Smooth muscle cell (in vitro differentiated cells): ENCODE results near the gene EPB41L2. TPM values are rescaled to one million over a fixed set of nuclear protein-coding genes. Genes with fewer than 3 reads are reported as not detected.

Experiments used
- DNase-seq: peaks from one replicate; lab custom pipeline; 2025; ENCODE audit not compliant: unreplicated experiment; lab: John Stamatoyannopoulos, UW
- H2AFZ ChIP-seq: fragments of 200-600 bp; sonication (generic); 2 replicates; pipeline ENCODE4 v1.6.0; 2016; ENCODE audit warnings: antibody characterized with exemption, low read depth, mild to moderate bottlenecking
- H3F3A ChIP-seq: fragments of 200-600 bp; sonication (generic); 2 replicates; pipeline ENCODE4 v1.6.0; 2017; ENCODE audit warnings: antibody characterized with exemption, low read depth
- H3K27ac ChIP-seq: fragments of 200-600 bp; sonication (generic); 2 replicates; pipeline ENCODE4 v1.5.1; 2016; ENCODE audit warnings: low read depth, mild to moderate bottlenecking
- H3K27me3 ChIP-seq: fragments of 200-600 bp; sonication (generic); 2 replicates; pipeline ENCODE4 v1.6.1; 2016; ENCODE audit warnings: low read depth, mild to moderate bottlenecking
- H3K36me3 ChIP-seq: fragments of 200-600 bp; sonication (generic); 2 replicates; pipeline ENCODE4 v1.5.1; 2016; ENCODE audit warnings: low read depth
- H3K4me1 ChIP-seq: fragments of 200-600 bp; sonication (generic); 2 replicates; pipeline ENCODE4 v1.5.1; 2016; ENCODE audit warnings: low read depth
- H3K4me2 ChIP-seq: fragments of 200-600 bp; sonication (generic); 2 replicates; pipeline ENCODE4 v1.6.0; 2016; ENCODE audit warnings: mild to moderate bottlenecking
- H3K4me3 ChIP-seq: fragments of 200-600 bp; sonication (generic); 2 replicates; pipeline ENCODE4 v1.5.1; 2016; ENCODE audit warnings: mild to moderate bottlenecking
- H3K79me2 ChIP-seq: fragments of 200-600 bp; sonication (generic); 2 replicates; pipeline ENCODE4 v1.6.0; 2016; ENCODE audit warnings: low read depth, mild to moderate bottlenecking
- H3K9ac ChIP-seq: fragments of 200-600 bp; sonication (generic); 2 replicates; pipeline ENCODE4 v1.6.0; 2016; ENCODE audit warnings: low read depth
- H3K9me3 ChIP-seq: fragments of 200-600 bp; sonication (generic); replicated peaks from 2 replicates; pipeline ENCODE4 v1.5.1; 2016; ENCODE audit warnings: low read depth
- H4K20me1 ChIP-seq: fragments of 200-600 bp; sonication (generic); 2 replicates; pipeline ENCODE4 v1.6.0; 2016; ENCODE audit warnings: low read depth
- CTCF ChIP-seq: fragments of 200-600 bp; sonication (generic); IDR thresholded peaks from 2 replicates; pipeline ENCODE4 v1.5.1; 2017; ENCODE audit warnings: borderline replicate concordance, mild to moderate bottlenecking, antibody characterized with exemption; ENCODE audit not compliant: insufficient read depth, poor library complexity, severe bottlenecking
- WGBS: methylation state at CpG from one replicate; pipeline ENCODE4 v1.1.7; 2016; ENCODE audit warnings: low lambda C conversion rate; 5-methylcytosine and 5-hydroxymethylcytosine counted together
- polyA plus RNA-seq: library from polyadenylated mRNA; unstranded; fragments of >200 nt; fragmentation: Nextera tagmentation; extraction: Ambion mirVana; gene quantifications from 2 replicates; pipeline ENCODE4 v1.2.1, GENCODE V29; 2016
- total RNA-seq: library from RNA; depleted of rRNA; stranded (reverse); fragments of >200 nt; gene quantifications from 2 replicates; pipeline ENCODE4 v1.2.3, GENCODE V29; 2014

EPB41L2 gene
- total and polyA plus RNA-seq, 2 experiments from 2014 or later, result 40.2 to 44.6 TPM

GRCh38 chr6:130839379-130839778, 223.7 kb downstream of the EPB41L2 start:
- Histone ChIP-seq H2AFZ (no peak overlapping the region), H3K4me2 (no peak overlapping the region), H3K9me3 (no peaks in the 10 kb centered on the region), H3K4me1 (no peaks in the 10 kb centered on the region), H3F3A (no peaks in the 10 kb centered on the region), H3K4me3 (no peak overlapping the region), H3K9ac (no peak overlapping the region), H3K27ac (no peak overlapping the region), H3K27me3 (no peaks in the 10 kb centered on the region), H3K36me3 (no peaks in the 10 kb centered on the region), H3K79me2 (no peaks in the 10 kb centered on the region), H4K20me1 (no peaks in the 10 kb centered on the region)
- DNase-seq, result no peak
- no peak for TF ChIP-seq CTCF
- WGBS, result 100% methylated on average over 2 of the region's 2 CpGs

- H2AFZ ChIP-seq, result no peak overlapping the region
- no peaks in the 10 kb centered on the region for H3K9me3 ChIP-seq
- H3K4me2 ChIP-seq, result no peak overlapping the region
- H4K20me1 ChIP-seq, result no peaks in the 10 kb centered on the region
- 95% methylated on average over 5 of the region's 5 CpGs for WGBS
- H3K4me1 ChIP-seq, result no peaks in the 10 kb centered on the region
- no peaks in the 10 kb centered on the region for H3K79me2 ChIP-seq
- H3K27me3 ChIP-seq, result no peaks in the 10 kb centered on the region
- H3K9ac ChIP-seq, result no peak overlapping the region
- no peaks in the 10 kb centered on the region for H3K36me3 ChIP-seq
- no peak for DNase-seq
- H3F3A ChIP-seq, result no peaks in the 10 kb centered on the region
- H3K27ac ChIP-seq, result no peak overlapping the region
- no peak for TF ChIP-seq CTCF
- no peak overlapping the region for H3K4me3 ChIP-seq
Observed at GRCh38 chr6:130838951-130839350, 224.1 kb downstream of the EPB41L2 start.

- no peak overlapping the region for H3K9ac ChIP-seq
- no peaks in the 10 kb centered on the region for H3K4me1 ChIP-seq
- WGBS, result 98% methylated on average over 6 of the region's 6 CpGs
- no peak for TF ChIP-seq CTCF
- no peaks in the 10 kb centered on the region for H4K20me1 ChIP-seq
- no peaks in the 10 kb centered on the region for H3K27me3 ChIP-seq
- H3K79me2 ChIP-seq, result no peaks in the 10 kb centered on the region
- H3K36me3 ChIP-seq, result no peaks in the 10 kb centered on the region
- no peak overlapping the region for H2AFZ ChIP-seq
- H3K4me3 ChIP-seq, result no peak overlapping the region
- H3K9me3 ChIP-seq, result no peaks in the 10 kb centered on the region
- no peaks in the 10 kb centered on the region for H3F3A ChIP-seq
- no peak for DNase-seq
- H3K4me2 ChIP-seq, result no peak overlapping the region
- no peak overlapping the region for H3K27ac ChIP-seq
Observed at GRCh38 chr6:130838250-130838860, 224.7 kb downstream of the EPB41L2 start.

- Histone ChIP-seq H3K4me3 (no peak overlapping the region), H3K27me3 (no peaks in the 10 kb centered on the region), H3K79me2 (no peaks in the 10 kb centered on the region), H2AFZ (no peak overlapping the region), H3K9me3 (no peaks in the 10 kb centered on the region), H4K20me1 (no peaks in the 10 kb centered on the region), H3K4me2 (no peak overlapping the region), H3K4me1 (no peaks in the 10 kb centered on the region), H3K36me3 (no peaks in the 10 kb centered on the region), H3K9ac (no peak overlapping the region), H3F3A (no peaks in the 10 kb centered on the region), H3K27ac (no peak overlapping the region)
- DNase-seq, result no peak
- no peak for TF ChIP-seq CTCF
Observed at GRCh38 chr6:130837067-130837466, 226.0 kb downstream of the EPB41L2 start.
